SU-DHL-6 (cell line): Measurements from ENCODE around the gene PHACTR2.
"Not testable (repeated sequence)": the region's sequence is repeated elsewhere in the genome, so short reads cannot be mapped to it uniquely, and the experiment has no call there.

ENCODE experiments used
- H2AFZ ChIP-seq: fragments of 200-600 bp; sonication (generic); 2 replicates; pipeline ENCODE4 v1.6.1; 2014; ENCODE audit warnings: low read depth, mild to moderate bottlenecking, moderate library complexity, mixed read lengths, antibody characterized with exemption, low read length; ENCODE audit not compliant: severe bottlenecking
- H3F3A ChIP-seq: fragments of 200-600 bp; shearing (Covaris generic); 2 replicates; pipeline ENCODE4 v1.6.0; 2016; ENCODE audit warnings: antibody characterized with exemption, mild to moderate bottlenecking; ENCODE audit not compliant: insufficient read depth
- H3K27ac ChIP-seq: fragments of 200-600 bp; sonication (generic); 2 replicates; pipeline ENCODE4 v1.5.1; 2016; ENCODE audit warnings: low read depth, mild to moderate bottlenecking, low read length, moderate library complexity, mixed read lengths
- H3K27me3 ChIP-seq: fragments of 200-600 bp; sonication (generic), shearing (Covaris generic); 2 replicates; pipeline ENCODE4 v1.6.0; 2014; ENCODE audit warnings: mild to moderate bottlenecking, low read length
- H3K36me3 ChIP-seq: fragments of 200-600 bp; sonication (generic); 2 replicates; pipeline ENCODE4 v1.6.1; 2014; ENCODE audit warnings: mild to moderate bottlenecking, low read length, mixed read lengths
- H3K4me2 ChIP-seq: fragments of 300-600, 200-600 bp; shearing (Covaris generic), sonication (generic); 2 replicates; pipeline ENCODE4 v1.6.0; 2014; ENCODE audit warnings: low read length, low read depth, mild to moderate bottlenecking; ENCODE audit not compliant: poor library complexity, severe bottlenecking
- H3K4me3 ChIP-seq: fragments of 200-600 bp; sonication (generic); 2 replicates; pipeline ENCODE4 v1.5.1; 2014; ENCODE audit warnings: antibody characterized with exemption, low read length, mild to moderate bottlenecking, mixed read lengths; ENCODE audit not compliant: insufficient read depth, poor library complexity, severe bottlenecking
- H3K79me2 ChIP-seq: fragments of 200-600 bp; sonication (generic); 2 replicates; pipeline ENCODE4 v1.6.1; 2014; ENCODE audit warnings: mild to moderate bottlenecking, low read length, moderate library complexity; ENCODE audit not compliant: insufficient read depth
- H3K9ac ChIP-seq: fragments of 200-600 bp; sonication (generic); 2 replicates; pipeline ENCODE4 v1.7.0; 2014; ENCODE audit warnings: mild to moderate bottlenecking, low read length
- H3K9me2 ChIP-seq: fragments of 200-600 bp; sonication (generic); replicated peaks from 2 replicates; pipeline ENCODE4 v1.6.1; 2014; ENCODE audit warnings: low read length; ENCODE audit not compliant: insufficient read depth
- H3K9me3 ChIP-seq: fragments of 200-600 bp; sonication (generic); 2 replicates; pipeline ENCODE4 v1.6.1; 2014; ENCODE audit warnings: low read length, mixed read lengths; ENCODE audit not compliant: insufficient read depth
- H4K20me1 ChIP-seq: fragments of 200-600 bp; sonication (generic); 2 replicates; pipeline ENCODE4 v1.6.1; 2014; ENCODE audit warnings: low read depth, mild to moderate bottlenecking, antibody characterized with exemption, low read length, moderate library complexity, mixed read lengths
- CTCF ChIP-seq: fragments of 200-600 bp; sonication (generic); IDR thresholded peaks from one replicate; pipeline ENCODE4 v1.5.1; 2017; ENCODE audit warnings: antibody characterized with exemption, mild to moderate bottlenecking, low read length, moderate library complexity; ENCODE audit not compliant: insufficient read depth, poor library complexity, severe bottlenecking
- EZH2phosphoT487 ChIP-seq: fragments of 200-600 bp; sonication (generic), shearing (Covaris generic); conservative IDR thresholded peaks from 2 replicates; pipeline ENCODE4 v1.6.1; 2018; ENCODE audit warnings: mild to moderate bottlenecking, antibody characterized with exemption, low read length, moderate library complexity, mixed read lengths

Gene PHACTR2

GRCh38 chr6:143792402-143793279 is 114.9 kb downstream of the PHACTR2 start:
- TF ChIP-seq CTCF (no peak), EZH2phosphoT487 (no peak)
- Histone ChIP-seq H3F3A (no peaks in the 10 kb centered on the region), H2AFZ (no peak overlapping the region), H3K4me2 (no peak overlapping the region), H3K9ac (no peak overlapping the region), H3K27me3 (no peaks in the 10 kb centered on the region), H4K20me1 (no peaks in the 10 kb centered on the region), H3K9me2 (no peaks in the 10 kb centered on the region), H3K79me2 (no peaks in the 10 kb centered on the region), H3K9me3 (no peaks in the 10 kb centered on the region), H3K4me3 (no peak overlapping the region), H3K36me3 (no peaks in the 10 kb centered on the region), H3K27ac (no peak overlapping the region)

GRCh38 chr6:143793280-143793619 is 115.5 kb downstream of the PHACTR2 start:
- H3K9me3 ChIP-seq = no peaks in the 10 kb centered on the region
- no peak overlapping the region for H3K9ac ChIP-seq
- H3K9me2 ChIP-seq = no peaks in the 10 kb centered on the region
- no peak overlapping the region for H3K4me2 ChIP-seq
- no peak overlapping the region for H2AFZ ChIP-seq
- H3F3A ChIP-seq = no peaks in the 10 kb centered on the region
- TF ChIP-seq EZH2phosphoT487 (no peak), CTCF (no peak)
- H4K20me1 ChIP-seq = no peaks in the 10 kb centered on the region
- H3K27ac ChIP-seq = no peak overlapping the region
- H3K27me3 ChIP-seq = no peaks in the 10 kb centered on the region
- H3K36me3 ChIP-seq = no peaks in the 10 kb centered on the region
- no peak overlapping the region for H3K4me3 ChIP-seq
- H3K79me2 ChIP-seq = no peaks in the 10 kb centered on the region

GRCh38 chr6:143796551-143796950 is 118.8 kb downstream of the PHACTR2 start:
- H3K9ac ChIP-seq, H2AFZ ChIP-seq, H3K4me3 ChIP-seq: not testable (repeated sequence)

GRCh38 chr6:143798487-143798886 is 120.7 kb downstream of the PHACTR2 start:
- H4K20me1 ChIP-seq, H2AFZ ChIP-seq, H3K9me2 ChIP-seq, H3K4me2 ChIP-seq, H3F3A ChIP-seq, H3K9me3 ChIP-seq, H3K27ac ChIP-seq, H3K79me2 ChIP-seq, H3K9ac ChIP-seq, H3K27me3 ChIP-seq, H3K36me3 ChIP-seq, H3K4me3 ChIP-seq: not testable (repeated sequence)

More at GRCh38 chr6:143796551-143796950, 118.8 kb downstream of the PHACTR2 start:
- not testable (repeated sequence) for H4K20me1 ChIP-seq, H3K36me3 ChIP-seq, H3K4me2 ChIP-seq, H3F3A ChIP-seq, H3K79me2 ChIP-seq, H3K27me3 ChIP-seq, H3K9me3 ChIP-seq, H3K27ac ChIP-seq, H3K9me2 ChIP-seq
